K562 (cell line): ENCODE data around the gene LRMDA.

Source experiments
- BHLHE40 ChIP-seq: IDR thresholded peaks from 2 replicates; pipeline ENCODE4 v1.6.1; 2011; ENCODE audit warnings: low read length, improper control_type of control experiment
- TOE1 ChIP-seq, 2 experiments: fragments of 450-650 bp in 1 of 2; sonication (generic) in 1 of 2; formaldehyde crosslinking in 1 of 2; IDR thresholded peaks; 2 replicates each; pipeline versions ENCODE4 v1.7.1 to v1.8.0; 2016 to 2022; ENCODE audit warnings: borderline replicate concordance in 2 of 2, mild to moderate bottlenecking in 2 of 2, antibody characterized with exemption in 1 of 2, inconsistent platforms in 1 of 2, low read depth in 1 of 2, missing genetic modification reagents in 1 of 2, moderate library complexity in 1 of 2
- ZNF184 ChIP-seq: sonication (generic); formaldehyde crosslinking; IDR thresholded peaks from 2 replicates; pipeline ENCODE4 v1.5.0; 2020; ENCODE audit warnings: missing genetic modification reagents
- ZNF274 ChIP-seq: IDR thresholded peaks from 2 replicates; pipeline ENCODE4 v1.6.1; 2011; ENCODE audit warnings: low read depth, mild to moderate bottlenecking, low read length, moderate library complexity, borderline replicate concordance
- ZNF354B ChIP-seq: fragments of 250-450 bp; sonication (Bioruptor Pico); IDR thresholded peaks from 2 replicates; pipeline ENCODE4 v1.4.0; 2020
- TF ChIP-seq, protein P1 (sequence below), 3 experiments: IDR thresholded peaks in 2 of 3; conservative IDR thresholded peaks in 1 of 3; 2 replicates each; pipeline ENCODE4 v1.5.1; 2011 to 2012; ENCODE audit warnings: low read length in 3 of 3, mild to moderate bottlenecking in 3 of 3, control low read depth in 2 of 3, improper control_type of control experiment in 1 of 3, inconsistent platforms in 1 of 3, low read depth in 1 of 3, mixed read lengths in 1 of 3, moderate library complexity in 1 of 3; ENCODE audit not compliant: insufficient read depth in 2 of 3
- TF ChIP-seq, protein P2 (sequence below), 2 experiments: fragments of 450-650 bp in 1 of 2; IDR thresholded peaks; 2 replicates each; pipeline ENCODE4 v1.6.1; 2011 to 2017; ENCODE audit warnings: low read depth in 2 of 2, antibody characterized with exemption in 1 of 2, borderline replicate concordance in 1 of 2, low read length in 1 of 2, mild to moderate bottlenecking in 1 of 2, mixed read lengths in 1 of 2; ENCODE audit not compliant: control insufficient read depth in 1 of 2

DNA sequence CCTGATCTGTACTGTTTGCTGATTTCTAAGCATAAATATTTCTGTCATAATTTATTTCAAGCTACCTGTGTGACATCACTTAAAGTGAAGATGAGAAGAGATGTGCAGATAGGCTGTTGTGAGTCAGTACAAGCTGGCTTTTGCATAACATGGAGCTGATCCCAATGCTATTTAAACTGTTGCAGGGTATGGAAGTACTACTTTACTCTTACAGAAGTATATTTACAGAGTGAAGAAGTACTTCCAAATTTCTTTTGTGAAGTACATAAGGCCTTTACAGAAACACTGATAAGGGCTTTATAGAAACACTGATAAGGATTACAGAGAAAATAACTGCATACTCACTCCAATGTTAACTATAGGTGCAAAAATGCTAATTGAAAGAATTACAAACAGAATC lies 911.6 kb downstream of the LRMDA start:
- TF ChIP-seq ZNF274, result no peak
- no peak for TF ChIP-seq ZNF184 (CRISPR knock-in tag)
- TF ChIP-seq BHLHE40, result no peak
- no peak for TF ChIP-seq TOE1 (IDR thresholded peaks at IDR 0.05; ENCODE audit: borderline replicate concordance)
- TF ChIP-seq TOE1 (CRISPR knock-in tag; IDR thresholded peaks at IDR 0.05; ENCODE audit: borderline replicate concordance, low read depth), result no peak
- TF ChIP-seq, protein P1, sequence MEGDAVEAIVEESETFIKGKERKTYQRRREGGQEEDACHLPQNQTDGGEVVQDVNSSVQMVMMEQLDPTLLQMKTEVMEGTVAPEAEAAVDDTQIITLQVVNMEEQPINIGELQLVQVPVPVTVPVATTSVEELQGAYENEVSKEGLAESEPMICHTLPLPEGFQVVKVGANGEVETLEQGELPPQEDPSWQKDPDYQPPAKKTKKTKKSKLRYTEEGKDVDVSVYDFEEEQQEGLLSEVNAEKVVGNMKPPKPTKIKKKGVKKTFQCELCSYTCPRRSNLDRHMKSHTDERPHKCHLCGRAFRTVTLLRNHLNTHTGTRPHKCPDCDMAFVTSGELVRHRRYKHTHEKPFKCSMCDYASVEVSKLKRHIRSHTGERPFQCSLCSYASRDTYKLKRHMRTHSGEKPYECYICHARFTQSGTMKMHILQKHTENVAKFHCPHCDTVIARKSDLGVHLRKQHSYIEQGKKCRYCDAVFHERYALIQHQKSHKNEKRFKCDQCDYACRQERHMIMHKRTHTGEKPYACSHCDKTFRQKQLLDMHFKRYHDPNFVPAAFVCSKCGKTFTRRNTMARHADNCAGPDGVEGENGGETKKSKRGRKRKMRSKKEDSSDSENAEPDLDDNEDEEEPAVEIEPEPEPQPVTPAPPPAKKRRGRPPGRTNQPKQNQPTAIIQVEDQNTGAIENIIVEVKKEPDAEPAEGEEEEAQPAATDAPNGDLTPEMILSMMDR (IDR thresholded peaks at IDR 0.05 in 2 of 3, conservative IDR thresholded peaks at IDR 0.05 in 1 of 3; ENCODE audit: insufficient read depth in 2 of 3, low read depth in 1 of 3, low read length in 3 of 3), result no peak
- TF ChIP-seq, protein P2, sequence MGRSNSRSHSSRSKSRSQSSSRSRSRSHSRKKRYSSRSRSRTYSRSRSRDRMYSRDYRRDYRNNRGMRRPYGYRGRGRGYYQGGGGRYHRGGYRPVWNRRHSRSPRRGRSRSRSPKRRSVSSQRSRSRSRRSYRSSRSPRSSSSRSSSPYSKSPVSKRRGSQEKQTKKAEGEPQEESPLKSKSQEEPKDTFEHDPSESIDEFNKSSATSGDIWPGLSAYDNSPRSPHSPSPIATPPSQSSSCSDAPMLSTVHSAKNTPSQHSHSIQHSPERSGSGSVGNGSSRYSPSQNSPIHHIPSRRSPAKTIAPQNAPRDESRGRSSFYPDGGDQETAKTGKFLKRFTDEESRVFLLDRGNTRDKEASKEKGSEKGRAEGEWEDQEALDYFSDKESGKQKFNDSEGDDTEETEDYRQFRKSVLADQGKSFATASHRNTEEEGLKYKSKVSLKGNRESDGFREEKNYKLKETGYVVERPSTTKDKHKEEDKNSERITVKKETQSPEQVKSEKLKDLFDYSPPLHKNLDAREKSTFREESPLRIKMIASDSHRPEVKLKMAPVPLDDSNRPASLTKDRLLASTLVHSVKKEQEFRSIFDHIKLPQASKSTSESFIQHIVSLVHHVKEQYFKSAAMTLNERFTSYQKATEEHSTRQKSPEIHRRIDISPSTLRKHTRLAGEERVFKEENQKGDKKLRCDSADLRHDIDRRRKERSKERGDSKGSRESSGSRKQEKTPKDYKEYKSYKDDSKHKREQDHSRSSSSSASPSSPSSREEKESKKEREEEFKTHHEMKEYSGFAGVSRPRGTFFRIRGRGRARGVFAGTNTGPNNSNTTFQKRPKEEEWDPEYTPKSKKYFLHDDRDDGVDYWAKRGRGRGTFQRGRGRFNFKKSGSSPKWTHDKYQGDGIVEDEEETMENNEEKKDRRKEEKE (IDR thresholded peaks at IDR 0.05; ENCODE audit: borderline replicate concordance in 1 of 2, control insufficient read depth in 1 of 2, low read depth in 2 of 2, low read length in 1 of 2), result no peak
- TF ChIP-seq ZNF354B (CRISPR knock-in tag), result no peak
